K562 (cell line): ENCODE measurements around the gene USP22. TPM values are rescaled to one million over a fixed set of nuclear protein-coding genes. Genes with fewer than 3 reads are reported as not detected.

ENCODE experiments used
- ATAC-seq: fragments of 200-7000 bp; cut with Tn5 transposase; 3 replicates; pipeline ENCODE4 v1.9.1; 2020; ENCODE audit warnings: moderate library complexity
- BruUV-seq: library from RNA; stranded (reverse); fragments of 400-500 nt; replicated peaks from 2 replicates; lab custom pipeline; 2021; lab: Mats Ljungman, UMichigan
- CTCF ChIA-PET: fragments of 300-600 bp; formaldehyde crosslinking; extraction: SDS; loops from one replicate; lab custom pipeline; 2021; ENCODE audit warnings: low intra/inter-chr PET ratio; lab: Yijun Ruan, JAX
- POLR2A ChIA-PET: fragments of 300-600, 350-650 bp; sonication (Branson Sonifier 250); formaldehyde crosslinking; extraction: SDS; loops from one replicate; lab custom pipeline; 2021; ENCODE audit warnings: antibody characterized with exemption, inconsistent platforms; lab: Yijun Ruan, JAX
- DNase-seq, 4 experiments: peaks; one replicate each; pipeline versions ENCODE4 v3.0.0 to v3.0.0-alpha.2; 2011 to 2018; ENCODE audit warnings: low spot score in 3 of 4, mixed read lengths in 3 of 4; ENCODE audit errors: extremely low read depth in 1 of 4
- FAIRE-seq: peaks from 2 replicates; lab custom pipeline; 2011; peaks lifted over from hg19 to GRCh38; lab: Jason Lieb, UNC
- H2AFZ ChIP-seq: 2 replicates; pipeline ENCODE4 v1.6.0; 2011; ENCODE audit warnings: low read depth, low read length, control low read depth, inconsistent platforms
- H3K27ac ChIP-seq: fragments of 200-600 bp; 3 replicates; pipeline ENCODE4 v1.8.0; 2011; ENCODE audit warnings: low read depth, mild to moderate bottlenecking, control low read depth, inconsistent platforms, low read length, moderate library complexity, mixed read lengths; ENCODE audit errors: extremely low read depth
- H3K27me3 ChIP-seq, 2 experiments: fragments of 300-600 bp in 1 of 2; 2 replicates in 1 of 2; 3 replicates in 1 of 2; pipeline versions ENCODE4 v1.6.0 to v1.8.0; 2011; ENCODE audit warnings: inconsistent platforms in 2 of 2, low read length in 2 of 2, mild to moderate bottlenecking in 1 of 2, mixed read lengths in 1 of 2, moderate library complexity in 1 of 2; ENCODE audit not compliant: control insufficient read depth in 2 of 2, insufficient read depth in 2 of 2
- H3K36me3 ChIP-seq: fragments of 300-600 bp; 3 replicates; pipeline ENCODE4 v1.8.0; 2011; ENCODE audit warnings: mild to moderate bottlenecking, low read length, inconsistent platforms; ENCODE audit not compliant: control insufficient read depth, insufficient read depth
- H3K4me1 ChIP-seq, 2 experiments: fragments of 200-600 bp in 1 of 2; replicated peaks in 1 of 2; 2 replicates in 1 of 2; 3 replicates in 1 of 2; pipeline versions ENCODE4 v1.5.1 to v1.8.0; 2011; ENCODE audit warnings: inconsistent platforms in 2 of 2, low read length in 2 of 2, mild to moderate bottlenecking in 1 of 2, mixed read lengths in 1 of 2, moderate library complexity in 1 of 2; ENCODE audit not compliant: control insufficient read depth in 2 of 2, insufficient read depth in 2 of 2
- H3K4me2 ChIP-seq: 2 replicates; pipeline ENCODE4 v1.6.1; 2011; ENCODE audit warnings: low read length, control low read depth, inconsistent platforms, mixed read lengths; ENCODE audit not compliant: insufficient read depth
- H3K4me3 ChIP-seq: fragments of 200-600 bp; sonication (generic), shearing (Covaris generic); 2 replicates; pipeline ENCODE4 v1.5.1; 2016; ENCODE audit warnings: control low read depth, inconsistent platforms
- H3K79me2 ChIP-seq: fragments of 200-600 bp; 3 replicates; pipeline ENCODE4 v1.8.0; 2011; ENCODE audit warnings: low read length, inconsistent platforms; ENCODE audit not compliant: control insufficient read depth, insufficient read depth
- H3K9ac ChIP-seq, 2 experiments: 2 replicates each; pipeline versions ENCODE4 v1.6.0 to v1.6.1; 2011; ENCODE audit warnings: low read depth in 2 of 2, low read length in 2 of 2, control low read depth in 1 of 2, inconsistent platforms in 1 of 2, mild to moderate bottlenecking in 1 of 2, mixed read lengths in 1 of 2; ENCODE audit not compliant: insufficient read depth in 1 of 2
- H3K9me1 ChIP-seq: one replicate; pipeline ENCODE4 v1.6.0; 2011; ENCODE audit warnings: inconsistent platforms, mild to moderate bottlenecking, low read length, moderate library complexity; ENCODE audit not compliant: control insufficient read depth, insufficient read depth
- H3K9me3 ChIP-seq: replicated peaks from 2 replicates; pipeline ENCODE4 v1.5.1; 2011; ENCODE audit warnings: low read depth, low read length, inconsistent platforms; ENCODE audit not compliant: control insufficient read depth, insufficient read depth
- H4K20me1 ChIP-seq: replicated peaks from 2 replicates; pipeline ENCODE4 v1.6.1; 2011; ENCODE audit warnings: low read length, inconsistent platforms, mixed read lengths; ENCODE audit not compliant: control insufficient read depth, insufficient read depth
- CXXC5 ChIP-seq: fragments of 250-450 bp; sonication (Bioruptor Pico); IDR thresholded peaks from 2 replicates; pipeline ENCODE4 v1.8.0; 2022; ENCODE audit warnings: inconsistent platforms, mild to moderate bottlenecking, moderate library complexity
- E2F3 ChIP-seq: fragments of 250-450 bp; sonication (Bioruptor Pico); IDR thresholded peaks from 2 replicates; pipeline ENCODE4 v1.4.0; 2020; ENCODE audit warnings: mild to moderate bottlenecking
- FOXK2 ChIP-seq, 2 experiments: fragments of 450-650 bp; IDR thresholded peaks in 1 of 2; conservative IDR thresholded peaks in 1 of 2; 2 replicates each; pipeline ENCODE4 v1.6.1; 2016; ENCODE audit warnings: low read depth in 2 of 2, mild to moderate bottlenecking in 1 of 2
- IFI16 ChIP-seq: fragments of 250-450 bp; sonication (Bioruptor Pico); IDR thresholded peaks from 2 replicates; pipeline ENCODE4 v2.1.2; 2022; ENCODE audit warnings: mild to moderate bottlenecking, inconsistent platforms
- KAT7 ChIP-seq: sonication (generic); formaldehyde crosslinking; IDR thresholded peaks from 2 replicates; pipeline ENCODE4 v1.8.0; 2022; ENCODE audit warnings: missing genetic modification reagents, mild to moderate bottlenecking, borderline replicate concordance
- POLR2A ChIP-seq: fragments of 450-650 bp; conservative IDR thresholded peaks from 2 replicates; pipeline ENCODE4 v1.6.1; 2016
- SMAD1 ChIP-seq: fragments of 150-350 bp; IDR thresholded peaks from 2 replicates; pipeline ENCODE4 v1.6.1; 2014; ENCODE audit warnings: low read length, low read depth; ENCODE audit not compliant: partially characterized antibody
- SMARCB1 ChIP-seq: IDR thresholded peaks from 2 replicates; pipeline ENCODE4 v1.6.1; 2011; ENCODE audit warnings: improper control_type of control experiment, low read depth; ENCODE audit not compliant: insufficient read length
- ZNF445 ChIP-seq: fragments of 250-450 bp; sonication (Bioruptor Pico); IDR thresholded peaks from 2 replicates; pipeline ENCODE4 v1.4.0; 2020; ENCODE audit warnings: low read depth, mild to moderate bottlenecking, moderate library complexity
- ZNF57 ChIP-seq: fragments of 450-650 bp; formaldehyde crosslinking; IDR thresholded peaks from 2 replicates; pipeline ENCODE4 v1.4.0; 2020; ENCODE audit warnings: mild to moderate bottlenecking, moderate library complexity
- WGBS: fragments of 100-300 bp; shearing (Covaris generic); methylation state at CpG from one replicate; pipeline ENCODE4 v1.1.6; 2016; ENCODE audit warnings: low coverage, mixed read lengths; ENCODE audit not compliant: insufficient coverage; ENCODE audit errors: missing lambda C conversion rate; 5-methylcytosine and 5-hydroxymethylcytosine counted together
- in situ Hi-C: fragments of 300-500 bp; cut with MboI; formaldehyde crosslinking; loops from 4 replicates; pipeline ENCODE4 v1.15.0; 2018; ENCODE audit warnings: inconsistent platforms, mixed read lengths
- intact Hi-C: fragments of 100-400 bp; cut with micrococcal nuclease; formaldehyde crosslinking; loops from 2 replicates; pipeline ENCODE4 v1.14.2; 2022
- polyA plus RNA-seq, 8 experiments: library from polyadenylated mRNA; depleted of rRNA in 4 of 8; stranded (reverse) in 5 of 8; unstranded in 3 of 8; fragments of >200 nt; fragmentation: Nextera tagmentation in 2 of 8; fragmentation: Illumina TruSeq in 1 of 8; extraction: Ambion mirVana in 2 of 8; extraction: Trizol in 1 of 8; gene quantifications; 2 replicates each; pipeline versions ENCODE4 v1.2.1 to v1.2.3, GENCODE V29; 2011 to 2014; ENCODE audit warnings: inconsistent platforms in 1 of 8, missing spikeins in 1 of 8
- total RNA-seq, 7 experiments: library from RNA; depleted of rRNA in 6 of 7; stranded (reverse); fragments of >200 nt in 6 of 7; fragmentation: Illumina TruSeq in 2 of 7; extraction: Trizol in 2 of 7; gene quantifications; 2 replicates each; pipeline versions ENCODE4 v1.2.1 to v1.2.3, GENCODE V29; 2011 to 2021; ENCODE audit warnings: low replicate concordance in 1 of 7
- TF ChIP-seq, protein P1 (sequence below): sonication (generic); formaldehyde crosslinking; IDR thresholded peaks from 2 replicates; pipeline ENCODE4 v1.8.1; 2023; ENCODE audit warnings: mild to moderate bottlenecking, missing genetic modification reagents
- TF ChIP-seq, protein P2 (sequence below): fragments of 200-400 bp; formaldehyde crosslinking; IDR thresholded peaks from 2 replicates; pipeline ENCODE4 v1.6.1; 2017; ENCODE audit warnings: mild to moderate bottlenecking, low read depth, low read length, moderate library complexity
- TF ChIP-seq, protein P3 (sequence below): IDR thresholded peaks from 2 replicates; pipeline ENCODE4 v1.6.1; 2011; ENCODE audit warnings: borderline replicate concordance, low read depth, mild to moderate bottlenecking, moderate library complexity, low read length; ENCODE audit not compliant: insufficient read depth, poor library complexity, severe bottlenecking

Gene USP22
- total and polyA plus RNA-seq, 9 of the 15 experiments (the other 6 are each of a cell fraction or from before 2014, with no cell fraction given), result 6.5 to 113 (median 58.9) TPM

DNA sequence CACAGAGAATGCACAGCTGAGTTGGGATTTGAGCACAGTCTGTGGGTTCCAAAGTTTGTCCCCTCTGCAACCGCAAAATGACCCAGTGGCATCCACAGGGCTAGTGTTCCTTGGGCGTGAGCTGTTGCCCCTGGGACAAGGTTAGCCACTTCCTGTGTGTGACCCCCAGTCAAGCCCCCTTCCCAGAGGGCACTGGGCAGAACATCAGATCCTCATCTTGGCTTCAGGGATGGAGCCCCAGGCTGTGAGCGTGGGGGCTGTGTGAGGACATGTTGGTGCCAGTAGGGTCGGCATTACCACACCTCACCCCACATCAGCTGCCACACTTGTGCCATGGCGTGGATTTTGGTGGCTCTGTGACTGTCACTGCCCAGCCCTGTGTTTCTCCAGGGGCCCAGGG, 55.3 kb downstream of the USP22 start:
- Histone ChIP-seq H3K4me1 (peaks cover 0 to 4% of the 10 kb centered on the region in 2 experiments; a peak in 2 of 5 replicates), H3K4me2 (no peak overlapping the region), H3K9me1 (no peaks in the 10 kb centered on the region), H3K9me3 (no peaks in the 10 kb centered on the region), H3K36me3 (peaks cover 3% of the 10 kb centered on the region; the same call in 1 of the 3 replicates), H2AFZ (no peak overlapping the region), H3K27me3 (no peaks in the 10 kb centered on the region), H3K79me2 (no peaks in the 10 kb centered on the region), H3K27ac (no peak overlapping the region), H3K4me3 (no peak overlapping the region), H3K9ac (no peak overlapping the region; a peak in 1 of 4 replicates), H4K20me1 (no peaks in the 10 kb centered on the region)
- intact Hi-C loops (no loop called here), in situ Hi-C loops (no loop called here)
- ChIA-PET POLR2A (no interaction called here), CTCF (no interaction called here)
- no peak for FAIRE-seq
- ATAC-seq, result no peak
- WGBS, result 86% methylated on average over 3 of the region's 5 CpGs
- no TSS peak for BruUV-seq
- no peak for TF ChIP-seq CXXC5
- no peak for TF ChIP-seq SMARCB1
- TF ChIP-seq ZNF57, result no peak
- TF ChIP-seq SMAD1, result no peak
- TF ChIP-seq, protein P1, sequence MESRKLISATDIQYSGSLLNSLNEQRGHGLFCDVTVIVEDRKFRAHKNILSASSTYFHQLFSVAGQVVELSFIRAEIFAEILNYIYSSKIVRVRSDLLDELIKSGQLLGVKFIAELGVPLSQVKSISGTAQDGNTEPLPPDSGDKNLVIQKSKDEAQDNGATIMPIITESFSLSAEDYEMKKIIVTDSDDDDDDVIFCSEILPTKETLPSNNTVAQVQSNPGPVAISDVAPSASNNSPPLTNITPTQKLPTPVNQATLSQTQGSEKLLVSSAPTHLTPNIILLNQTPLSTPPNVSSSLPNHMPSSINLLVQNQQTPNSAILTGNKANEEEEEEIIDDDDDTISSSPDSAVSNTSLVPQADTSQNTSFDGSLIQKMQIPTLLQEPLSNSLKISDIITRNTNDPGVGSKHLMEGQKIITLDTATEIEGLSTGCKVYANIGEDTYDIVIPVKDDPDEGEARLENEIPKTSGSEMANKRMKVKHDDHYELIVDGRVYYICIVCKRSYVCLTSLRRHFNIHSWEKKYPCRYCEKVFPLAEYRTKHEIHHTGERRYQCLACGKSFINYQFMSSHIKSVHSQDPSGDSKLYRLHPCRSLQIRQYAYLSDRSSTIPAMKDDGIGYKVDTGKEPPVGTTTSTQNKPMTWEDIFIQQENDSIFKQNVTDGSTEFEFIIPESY (CRISPR knock-in tag), result no peak
- TF ChIP-seq POLR2A, result no peak
- TF ChIP-seq, protein P2, sequence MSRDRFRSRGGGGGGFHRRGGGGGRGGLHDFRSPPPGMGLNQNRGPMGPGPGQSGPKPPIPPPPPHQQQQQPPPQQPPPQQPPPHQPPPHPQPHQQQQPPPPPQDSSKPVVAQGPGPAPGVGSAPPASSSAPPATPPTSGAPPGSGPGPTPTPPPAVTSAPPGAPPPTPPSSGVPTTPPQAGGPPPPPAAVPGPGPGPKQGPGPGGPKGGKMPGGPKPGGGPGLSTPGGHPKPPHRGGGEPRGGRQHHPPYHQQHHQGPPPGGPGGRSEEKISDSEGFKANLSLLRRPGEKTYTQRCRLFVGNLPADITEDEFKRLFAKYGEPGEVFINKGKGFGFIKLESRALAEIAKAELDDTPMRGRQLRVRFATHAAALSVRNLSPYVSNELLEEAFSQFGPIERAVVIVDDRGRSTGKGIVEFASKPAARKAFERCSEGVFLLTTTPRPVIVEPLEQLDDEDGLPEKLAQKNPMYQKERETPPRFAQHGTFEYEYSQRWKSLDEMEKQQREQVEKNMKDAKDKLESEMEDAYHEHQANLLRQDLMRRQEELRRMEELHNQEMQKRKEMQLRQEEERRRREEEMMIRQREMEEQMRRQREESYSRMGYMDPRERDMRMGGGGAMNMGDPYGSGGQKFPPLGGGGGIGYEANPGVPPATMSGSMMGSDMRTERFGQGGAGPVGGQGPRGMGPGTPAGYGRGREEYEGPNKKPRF, result no peak
- TF ChIP-seq ZNF445, result no peak
- no peak for TF ChIP-seq E2F3
- no peak for TF ChIP-seq KAT7 (CRISPR knock-in tag)
- TF ChIP-seq FOXK2 (conservative IDR thresholded peaks at IDR 0.05 in 1 of 2, IDR thresholded peaks at IDR 0.05 in 1 of 2; ENCODE audit: low read depth in 2 of 2), result no peak
- TF ChIP-seq, protein P3, sequence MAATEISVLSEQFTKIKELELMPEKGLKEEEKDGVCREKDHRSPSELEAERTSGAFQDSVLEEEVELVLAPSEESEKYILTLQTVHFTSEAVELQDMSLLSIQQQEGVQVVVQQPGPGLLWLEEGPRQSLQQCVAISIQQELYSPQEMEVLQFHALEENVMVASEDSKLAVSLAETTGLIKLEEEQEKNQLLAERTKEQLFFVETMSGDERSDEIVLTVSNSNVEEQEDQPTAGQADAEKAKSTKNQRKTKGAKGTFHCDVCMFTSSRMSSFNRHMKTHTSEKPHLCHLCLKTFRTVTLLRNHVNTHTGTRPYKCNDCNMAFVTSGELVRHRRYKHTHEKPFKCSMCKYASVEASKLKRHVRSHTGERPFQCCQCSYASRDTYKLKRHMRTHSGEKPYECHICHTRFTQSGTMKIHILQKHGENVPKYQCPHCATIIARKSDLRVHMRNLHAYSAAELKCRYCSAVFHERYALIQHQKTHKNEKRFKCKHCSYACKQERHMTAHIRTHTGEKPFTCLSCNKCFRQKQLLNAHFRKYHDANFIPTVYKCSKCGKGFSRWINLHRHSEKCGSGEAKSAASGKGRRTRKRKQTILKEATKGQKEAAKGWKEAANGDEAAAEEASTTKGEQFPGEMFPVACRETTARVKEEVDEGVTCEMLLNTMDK, result no peak
- TF ChIP-seq IFI16 (CRISPR knock-in tag), result no peak
- DNase-seq, result no peak
